Panc1 (cell line): Measurements from ENCODE around the gene SYT11. TPM values are rescaled to one million over a fixed set of nuclear protein-coding genes. Genes with fewer than 3 reads are reported as not detected.

ENCODE experiments used
- ATAC-seq: fragments of 200-7000 bp; cut with Tn5 transposase; 2 replicates; pipeline ENCODE4 v1.9.1; 2020; ENCODE audit warnings: mild to moderate bottlenecking, moderate library complexity
- Bru-seq: library from RNA; stranded (reverse); fragments of 400-500 nt; gene quantifications from one replicate; lab custom pipeline; 2021; lab: Mats Ljungman, UMichigan
- BruChase-seq, 2 experiments: library from RNA; stranded (reverse); fragments of 400-500 nt; gene quantifications; one replicate each; lab custom pipeline; 2021; lab: Mats Ljungman, UMichigan
- BruUV-seq: library from RNA; stranded (reverse); fragments of 400-500 nt; replicated peaks from 2 replicates; lab custom pipeline; 2021; lab: Mats Ljungman, UMichigan
- CTCF ChIA-PET: fragments of 300-600 bp; sonication (Branson Sonifier 250); formaldehyde crosslinking; loops from one replicate; lab custom pipeline; 2022; ENCODE audit warnings: antibody characterized with exemption; lab: Charles Lee
- POLR2A ChIA-PET: fragments of 300-600 bp; sonication (Branson Sonifier 250); formaldehyde crosslinking; loops from one replicate; lab custom pipeline; 2022; ENCODE audit warnings: antibody characterized with exemption; lab: Charles Lee
- DNase-seq: peaks from one replicate; pipeline ENCODE4 v3.0.0-alpha.2; 2010; ENCODE audit warnings: low read depth, low spot score
- H3K27ac ChIP-seq: 2 replicates; pipeline ENCODE4 v1.5.1; 2011; ENCODE audit warnings: mild to moderate bottlenecking, low read length, inconsistent platforms
- H3K27me3 ChIP-seq: fragments of 200-500 bp; sonication (Bioruptor generic); 2 replicates; pipeline ENCODE4 v1.6.0; 2014; ENCODE audit warnings: low read length, inconsistent platforms; ENCODE audit not compliant: control insufficient read depth, insufficient read depth
- H3K36me3 ChIP-seq: fragments of 200-500 bp; sonication (Bioruptor generic); 2 replicates; pipeline ENCODE4 v1.5.1; 2014; ENCODE audit warnings: inconsistent platforms, mild to moderate bottlenecking, low read length, moderate library complexity; ENCODE audit not compliant: control insufficient read depth, insufficient read depth
- H3K4me1 ChIP-seq: 2 replicates; pipeline ENCODE4 v1.5.1; 2011; ENCODE audit warnings: inconsistent platforms, mild to moderate bottlenecking, low read length, moderate library complexity; ENCODE audit not compliant: control insufficient read depth, insufficient read depth
- H3K4me3 ChIP-seq, 2 experiments: 2 replicates each; pipeline ENCODE4 v1.5.1; 2011 to 2012; ENCODE audit warnings: low read depth in 2 of 2, low read length in 2 of 2, mild to moderate bottlenecking in 2 of 2, inconsistent platforms in 1 of 2, moderate library complexity in 1 of 2
- H3K9me3 ChIP-seq: fragments of 200-500 bp; sonication (Bioruptor generic); 2 replicates; pipeline ENCODE4 v1.5.1; 2014; ENCODE audit warnings: low read depth, mild to moderate bottlenecking, inconsistent platforms, low read length, moderate library complexity; ENCODE audit not compliant: control insufficient read depth, insufficient read depth
- POLR2AphosphoS5 ChIP-seq: IDR thresholded peaks from 2 replicates; pipeline ENCODE4 v1.6.1; 2012; ENCODE audit warnings: mild to moderate bottlenecking, low read depth, low read length, moderate library complexity
- SIN3A ChIP-seq: IDR thresholded peaks from 2 replicates; pipeline ENCODE4 v1.6.1; 2012; ENCODE audit warnings: low read depth, mild to moderate bottlenecking, low read length, moderate library complexity, borderline replicate concordance; ENCODE audit not compliant: insufficient read depth
- TCF7L2 ChIP-seq: IDR thresholded peaks from 2 replicates; pipeline ENCODE4 v1.6.1; 2011; ENCODE audit warnings: mild to moderate bottlenecking, low read depth, low read length, inconsistent platforms
- in situ Hi-C: cut with HindIII; loops from 2 replicates; pipeline ENCODE4 v1.10.0; 2016; ENCODE audit warnings: low sequenced_read_pairs, low pct_unique_long_range_greater_than_20kb
- intact Hi-C: fragments of 100-400 bp; cut with micrococcal nuclease; formaldehyde crosslinking; loops from one replicate; pipeline ENCODE4 v1.10.0; 2022; ENCODE audit not compliant: unreplicated experiment
- long read RNA-seq: library from polyadenylated mRNA; unstranded; transcript quantifications from one replicate; pipeline ENCODE4 v2.0.0, GENCODE V29; 2021; ENCODE audit not compliant: unreplicated experiment
- polyA plus RNA-seq: library from polyadenylated mRNA; unstranded; fragments of >200 nt; gene quantifications from one replicate; pipeline ENCODE4 v1.2.1, GENCODE V29; 2012; ENCODE audit warnings: missing spikeins; ENCODE audit not compliant: insufficient read length
- total RNA-seq: library from RNA; stranded (reverse); gene quantifications from one replicate; pipeline ENCODE4 v1.2.1, GENCODE V29; 2021; ENCODE audit not compliant: unreplicated experiment
- TF ChIP-seq, protein P1 (sequence below), 2 experiments: IDR thresholded peaks; 2 replicates each; pipeline ENCODE4 v1.6.1; 2011 to 2012; ENCODE audit warnings: low read depth in 2 of 2, control low read depth in 1 of 2, low read length in 1 of 2, mild to moderate bottlenecking in 1 of 2, moderate library complexity in 1 of 2; ENCODE audit not compliant: insufficient read depth in 1 of 2
- TF ChIP-seq, protein P2 (sequence below): fragments of 450-650 bp; IDR thresholded peaks from 2 replicates; pipeline ENCODE4 v1.5.1; 2017; ENCODE audit warnings: mild to moderate bottlenecking

SYT11 gene, protein sequence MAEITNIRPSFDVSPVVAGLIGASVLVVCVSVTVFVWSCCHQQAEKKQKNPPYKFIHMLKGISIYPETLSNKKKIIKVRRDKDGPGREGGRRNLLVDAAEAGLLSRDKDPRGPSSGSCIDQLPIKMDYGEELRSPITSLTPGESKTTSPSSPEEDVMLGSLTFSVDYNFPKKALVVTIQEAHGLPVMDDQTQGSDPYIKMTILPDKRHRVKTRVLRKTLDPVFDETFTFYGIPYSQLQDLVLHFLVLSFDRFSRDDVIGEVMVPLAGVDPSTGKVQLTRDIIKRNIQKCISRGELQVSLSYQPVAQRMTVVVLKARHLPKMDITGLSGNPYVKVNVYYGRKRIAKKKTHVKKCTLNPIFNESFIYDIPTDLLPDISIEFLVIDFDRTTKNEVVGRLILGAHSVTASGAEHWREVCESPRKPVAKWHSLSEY
- total RNA-seq: 4.0 TPM
- 4.9 TPM for polyA plus RNA-seq
- percentile 36 among the genes with signal in this experiment for Bru-seq, nascent RNA
- percentile 42 among the genes with signal in this experiment for BruChase-seq, experiment 1, labeled RNA remaining after a 2-hour chase
- percentile 56 among the genes with signal in this experiment for BruChase-seq, experiment 2, labeled RNA remaining after a 6-hour chase
- long read RNA-seq, full-length matches to known transcripts: 1 of 3 reads
- long read RNA-seq, partial matches to known transcripts: 0 of 3 reads
- long read RNA-seq, other reads (novel, unspliced or antisense): 2 of 3 reads

- H3K27ac ChIP-seq: peak within 1 kb of the TSS; percentile 91
- H3K9me3 ChIP-seq: no peaks in the 10 kb centered on the region
- intact Hi-C loops (no loop called here), in situ Hi-C loops (no loop called here)
- TF ChIP-seq, protein P1, sequence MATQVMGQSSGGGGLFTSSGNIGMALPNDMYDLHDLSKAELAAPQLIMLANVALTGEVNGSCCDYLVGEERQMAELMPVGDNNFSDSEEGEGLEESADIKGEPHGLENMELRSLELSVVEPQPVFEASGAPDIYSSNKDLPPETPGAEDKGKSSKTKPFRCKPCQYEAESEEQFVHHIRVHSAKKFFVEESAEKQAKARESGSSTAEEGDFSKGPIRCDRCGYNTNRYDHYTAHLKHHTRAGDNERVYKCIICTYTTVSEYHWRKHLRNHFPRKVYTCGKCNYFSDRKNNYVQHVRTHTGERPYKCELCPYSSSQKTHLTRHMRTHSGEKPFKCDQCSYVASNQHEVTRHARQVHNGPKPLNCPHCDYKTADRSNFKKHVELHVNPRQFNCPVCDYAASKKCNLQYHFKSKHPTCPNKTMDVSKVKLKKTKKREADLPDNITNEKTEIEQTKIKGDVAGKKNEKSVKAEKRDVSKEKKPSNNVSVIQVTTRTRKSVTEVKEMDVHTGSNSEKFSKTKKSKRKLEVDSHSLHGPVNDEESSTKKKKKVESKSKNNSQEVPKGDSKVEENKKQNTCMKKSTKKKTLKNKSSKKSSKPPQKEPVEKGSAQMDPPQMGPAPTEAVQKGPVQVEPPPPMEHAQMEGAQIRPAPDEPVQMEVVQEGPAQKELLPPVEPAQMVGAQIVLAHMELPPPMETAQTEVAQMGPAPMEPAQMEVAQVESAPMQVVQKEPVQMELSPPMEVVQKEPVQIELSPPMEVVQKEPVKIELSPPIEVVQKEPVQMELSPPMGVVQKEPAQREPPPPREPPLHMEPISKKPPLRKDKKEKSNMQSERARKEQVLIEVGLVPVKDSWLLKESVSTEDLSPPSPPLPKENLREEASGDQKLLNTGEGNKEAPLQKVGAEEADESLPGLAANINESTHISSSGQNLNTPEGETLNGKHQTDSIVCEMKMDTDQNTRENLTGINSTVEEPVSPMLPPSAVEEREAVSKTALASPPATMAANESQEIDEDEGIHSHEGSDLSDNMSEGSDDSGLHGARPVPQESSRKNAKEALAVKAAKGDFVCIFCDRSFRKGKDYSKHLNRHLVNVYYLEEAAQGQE (IDR thresholded peaks at IDR 0.05; ENCODE audit: insufficient read depth in 1 of 2, low read depth in 2 of 2, low read length in 1 of 2): no peak
- TF ChIP-seq TCF7L2 (no peak), SIN3A (no peak), POLR2AphosphoS5 (no peak)
- TF ChIP-seq, protein P2, sequence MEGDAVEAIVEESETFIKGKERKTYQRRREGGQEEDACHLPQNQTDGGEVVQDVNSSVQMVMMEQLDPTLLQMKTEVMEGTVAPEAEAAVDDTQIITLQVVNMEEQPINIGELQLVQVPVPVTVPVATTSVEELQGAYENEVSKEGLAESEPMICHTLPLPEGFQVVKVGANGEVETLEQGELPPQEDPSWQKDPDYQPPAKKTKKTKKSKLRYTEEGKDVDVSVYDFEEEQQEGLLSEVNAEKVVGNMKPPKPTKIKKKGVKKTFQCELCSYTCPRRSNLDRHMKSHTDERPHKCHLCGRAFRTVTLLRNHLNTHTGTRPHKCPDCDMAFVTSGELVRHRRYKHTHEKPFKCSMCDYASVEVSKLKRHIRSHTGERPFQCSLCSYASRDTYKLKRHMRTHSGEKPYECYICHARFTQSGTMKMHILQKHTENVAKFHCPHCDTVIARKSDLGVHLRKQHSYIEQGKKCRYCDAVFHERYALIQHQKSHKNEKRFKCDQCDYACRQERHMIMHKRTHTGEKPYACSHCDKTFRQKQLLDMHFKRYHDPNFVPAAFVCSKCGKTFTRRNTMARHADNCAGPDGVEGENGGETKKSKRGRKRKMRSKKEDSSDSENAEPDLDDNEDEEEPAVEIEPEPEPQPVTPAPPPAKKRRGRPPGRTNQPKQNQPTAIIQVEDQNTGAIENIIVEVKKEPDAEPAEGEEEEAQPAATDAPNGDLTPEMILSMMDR: no peak
- ATAC-seq (peak; percentile 90), DNase-seq (peak; percentile 87)
- H3K4me3 ChIP-seq: peak within 1 kb of the TSS; percentile 62 to 69
- ChIA-PET POLR2A (interaction anchor here (0.5 to 0.6 kb wide), 3 partner anchors 59 to 76 kb away, joined by 4 to 20 read pairs (median 5); no protein-coding TSS in a partner anchor), CTCF (no interaction called here)
- H3K27me3 ChIP-seq: no peaks in the 10 kb centered on the region
- H3K36me3 ChIP-seq: peaks cover 4% of the 10 kb centered on the region; the same call in 1 of the 2 replicates
- no TSS peak for BruUV-seq
- peaks cover 12% of the 10 kb centered on the region for H3K4me1 ChIP-seq
These were observed at the start of gene SYT11 for GRCh38 chr1:155859234-155859829. TSS of gene SYT11 (plus strand) at chr1:155859567. CDS start at chr1:155859762, 195 bp downstream.

DNA sequence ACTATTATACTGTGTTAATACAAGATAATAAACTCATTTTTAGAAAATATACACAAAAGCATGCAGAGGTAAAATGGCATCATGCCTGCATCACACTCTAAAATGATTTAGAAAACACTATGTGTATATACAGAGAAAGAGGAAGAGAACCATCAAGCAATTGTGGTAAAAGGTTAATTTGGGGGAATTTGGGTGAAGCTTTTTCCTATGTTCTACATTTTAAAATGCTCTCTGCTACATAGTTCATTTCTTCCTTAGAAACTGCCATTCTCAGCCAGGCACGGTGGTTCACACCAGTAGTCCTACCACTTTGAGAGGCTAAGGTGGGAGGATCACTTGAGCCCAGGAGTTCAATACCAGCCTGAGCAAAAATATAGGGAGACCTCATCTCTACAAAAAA, 46.5 kb upstream of the SYT11 start:
- Histone ChIP-seq H3K4me1 (no peaks in the 10 kb centered on the region), H3K9me3 (no peaks in the 10 kb centered on the region), H3K27me3 (no peaks in the 10 kb centered on the region), H3K4me3 (no peak overlapping the region), H3K36me3 (peaks cover 18% of the 10 kb centered on the region), H3K27ac (no peak overlapping the region)
- ATAC-seq: no peak
- DNase-seq: no peak
- TF ChIP-seq SIN3A (no peak), TCF7L2 (no peak), POLR2AphosphoS5 (no peak)
- TF ChIP-seq, protein P1 (IDR thresholded peaks at IDR 0.05; ENCODE audit: insufficient read depth in 1 of 2, low read depth in 2 of 2, low read length in 1 of 2): no peak
- TF ChIP-seq, protein P2: no peak
- POLR2A ChIA-PET: no interaction called here
- intact Hi-C loops (no loop called here), in situ Hi-C loops (no loop called here)
- no TSS peak for BruUV-seq
- CTCF ChIA-PET: no interaction called here
